Measurements from ENCODE around the gene CELF2. TPM values are rescaled to one million over a fixed set of nuclear protein-coding genes. Genes with fewer than 3 reads are reported as not detected.
"Not testable (repeated sequence)": the region's sequence is repeated elsewhere in the genome, so short reads cannot be mapped to it uniquely, and the experiment has no call there.

Gene CELF2
- total RNA-seq, 3 donors from 2014 or later, result 40.0 to 178 (median 45.6) TPM

- Histone ChIP-seq H3K4me1 (no peaks in the 10 kb centered on the region), H3K27ac (no peak overlapping the region), H3K27me3 (no peaks in the 10 kb centered on the region), H3K36me3 (no peaks in the 10 kb centered on the region), H3K9me3 (no peaks in the 10 kb centered on the region), H3K4me3 (no peak overlapping the region)
- intact Hi-C loops (cut with DNase I; ENCODE audit: low total_unique reads), result no loop called here
- no peak for TF ChIP-seq POLR2A (IDR thresholded peaks at IDR 0.05)
- TF ChIP-seq CTCF (IDR thresholded peaks at IDR 0.05), result no peak
- no peak for DNase-seq (ENCODE audit: low spot score in 2 of 2)
Observed at GRCh38 chr10:10994360-10994759, 23.3 kb upstream of the CELF2 start.

GRCh38 chr10:10995120-10995519, 22.6 kb upstream of the CELF2 start:
- no peak for DNase-seq (ENCODE audit: low spot score in 2 of 2)
- intact Hi-C loops (cut with DNase I; ENCODE audit: low total_unique reads), result no loop called here
- Histone ChIP-seq H3K27ac (no peak overlapping the region), H3K27me3 (no peaks in the 10 kb centered on the region), H3K9me3 (no peaks in the 10 kb centered on the region), H3K4me3 (no peak overlapping the region), H3K36me3 (no peaks in the 10 kb centered on the region), H3K4me1 (no peaks in the 10 kb centered on the region)
- TF ChIP-seq POLR2AphosphoS5 (IDR thresholded peaks at IDR 0.05) (no peak), POLR2A (IDR thresholded peaks at IDR 0.05) (no peak), CTCF (IDR thresholded peaks at IDR 0.05) (no peak)

- Histone ChIP-seq H3K4me3 (no peak overlapping the region), H3K27ac (no peak overlapping the region), H3K9me3 (no peaks in the 10 kb centered on the region), H3K27me3 (no peaks in the 10 kb centered on the region), H3K4me1 (no peaks in the 10 kb centered on the region), H3K36me3 (no peaks in the 10 kb centered on the region)
- DNase-seq (ENCODE audit: low spot score in 2 of 2), result no peak
- TF ChIP-seq POLR2A (IDR thresholded peaks at IDR 0.05), result no peak
- TF ChIP-seq CTCF (IDR thresholded peaks at IDR 0.05), result no peak
- no peak for TF ChIP-seq POLR2AphosphoS5 (IDR thresholded peaks at IDR 0.05)
- intact Hi-C loops (cut with DNase I; ENCODE audit: low total_unique reads), result no loop called here
Observed at GRCh38 chr10:10996966-10997620, 20.6 kb upstream of the CELF2 start.

- H3K36me3 ChIP-seq; intact Hi-C loops (cut with DNase I; ENCODE audit: low total_unique reads); DNase-seq (ENCODE audit: low spot score in 2 of 2); H3K27me3 ChIP-seq; H3K4me1 ChIP-seq; H3K9me3 ChIP-seq; H3K4me3 ChIP-seq; H3K27ac ChIP-seq: not testable (repeated sequence)
Observed at GRCh38 chr10:10999501-10999900, 18.2 kb upstream of the CELF2 start.

GRCh38 chr10:11002485-11002884, 15.2 kb upstream of the CELF2 start:
- Histone ChIP-seq H3K9me3 (no peaks in the 10 kb centered on the region), H3K27ac (no peak overlapping the region), H3K4me3 (no peak overlapping the region), H3K27me3 (no peaks in the 10 kb centered on the region), H3K36me3 (no peaks in the 10 kb centered on the region), H3K4me1 (no peaks in the 10 kb centered on the region)
- no peak for DNase-seq (ENCODE audit: low spot score in 2 of 2)
- intact Hi-C loops (cut with DNase I; ENCODE audit: low total_unique reads), result no loop called here
- no peak for TF ChIP-seq POLR2A (IDR thresholded peaks at IDR 0.05)
- TF ChIP-seq CTCF (IDR thresholded peaks at IDR 0.05), result no peak
- no peak for TF ChIP-seq POLR2AphosphoS5 (IDR thresholded peaks at IDR 0.05)

GRCh38 chr10:11002916-11003315, 14.8 kb upstream of the CELF2 start:
- H3K27me3 ChIP-seq, result no peaks in the 10 kb centered on the region
- DNase-seq (ENCODE audit: low spot score in 2 of 2), result no peak
- no peak for TF ChIP-seq CTCF (IDR thresholded peaks at IDR 0.05)
- no peak for TF ChIP-seq POLR2A (IDR thresholded peaks at IDR 0.05)
- TF ChIP-seq POLR2AphosphoS5 (IDR thresholded peaks at IDR 0.05), result no peak
- H3K36me3 ChIP-seq, result no peaks in the 10 kb centered on the region
- no peaks in the 10 kb centered on the region for H3K9me3 ChIP-seq
- no peaks in the 10 kb centered on the region for H3K4me1 ChIP-seq
- intact Hi-C loops (cut with DNase I; ENCODE audit: low total_unique reads), result no loop called here
- no peak overlapping the region for H3K4me3 ChIP-seq
- H3K27ac ChIP-seq, result no peak overlapping the region
